ENCODE measurements around the gene CFAP65. TPM values are rescaled to one million over a fixed set of nuclear protein-coding genes. Genes with fewer than 3 reads are reported as not detected.
A peak's percentile ranks its signal among the peaks of the same experiment; 100 is the strongest.

CFAP65 gene
- total RNA-seq, 2 donors from 2014 or later, result 4.4 TPM; not detected in 1

- no peaks in the 10 kb centered on the region for H3K9me3 ChIP-seq
- peak overlapping the region in 1 of 2 donors; percentile 4 for H3K27ac ChIP-seq
- no peaks in the 10 kb centered on the region for H3K36me3 ChIP-seq
- no peak for DNase-seq (ENCODE audit: low spot score)
- H3K4me1 ChIP-seq (replicated peaks), result peaks cover 4% of the 10 kb centered on the region
- H3K4me3 ChIP-seq, result peak overlapping the region; percentile 7 to 19
- WGBS, result under 1% methylated on average over 50 of the region's 50 CpGs
- H3K27me3 ChIP-seq (replicated peaks; ENCODE audit: insufficient read depth), result peaks cover 17% of the 10 kb centered on the region
- intact Hi-C loops (cut with DNase I), result no loop called here
- TF ChIP-seq POLR2A (IDR thresholded peaks at IDR 0.05) (no peak), POLR2AphosphoS5 (IDR thresholded peaks at IDR 0.05) (peak; percentile 38)
Observed at GRCh38 chr2:218984239-218985020, 56.9 kb downstream of the CFAP65 start.

GRCh38 chr2:218983934-218984238 lies 57.4 kb downstream of the CFAP65 start:
- DNase-seq (ENCODE audit: low spot score), result no peak
- intact Hi-C loops (cut with DNase I), result no loop called here
- TF ChIP-seq POLR2A (IDR thresholded peaks at IDR 0.05) (no peak), POLR2AphosphoS5 (IDR thresholded peaks at IDR 0.05) (no peak), CTCF (IDR thresholded peaks at IDR 0.05) (no peak)
- WGBS, result 18% methylated on average over 10 of the region's 10 CpGs
- peak overlapping the region in 1 of 2 donors; percentile 4 for H3K27ac ChIP-seq
- H3K4me3 ChIP-seq, result peak overlapping the region; percentile 7 to 19
- H3K4me1 ChIP-seq (replicated peaks), result peaks cover 4% of the 10 kb centered on the region
- peaks cover 17% of the 10 kb centered on the region for H3K27me3 ChIP-seq (replicated peaks; ENCODE audit: insufficient read depth)
- H3K36me3 ChIP-seq, result no peaks in the 10 kb centered on the region
- H3K9me3 ChIP-seq, result no peaks in the 10 kb centered on the region

GRCh38 chr2:218983263-218983933 lies 57.9 kb downstream of the CFAP65 start:
- intact Hi-C loops (cut with DNase I), result no loop called here
- peak overlapping the region; percentile 7 to 19 for H3K4me3 ChIP-seq
- H3K36me3 ChIP-seq, result no peaks in the 10 kb centered on the region
- WGBS, result 17% methylated on average over 23 of the region's 23 CpGs
- no peak overlapping the region for H3K27ac ChIP-seq
- TF ChIP-seq CTCF (IDR thresholded peaks at IDR 0.05) (no peak), POLR2A (IDR thresholded peaks at IDR 0.05) (no peak), POLR2AphosphoS5 (IDR thresholded peaks at IDR 0.05) (no peak)
- H3K9me3 ChIP-seq, result no peaks in the 10 kb centered on the region
- no peak for DNase-seq (ENCODE audit: low spot score)
- peaks cover 17% of the 10 kb centered on the region for H3K27me3 ChIP-seq (replicated peaks; ENCODE audit: insufficient read depth)
- H3K4me1 ChIP-seq (replicated peaks), result peaks cover 4% of the 10 kb centered on the region

- H3K4me1 ChIP-seq (replicated peaks), result peaks cover 4% of the 10 kb centered on the region
- intact Hi-C loops (cut with DNase I), result no loop called here
- H3K27ac ChIP-seq, result no peak overlapping the region
- no peaks in the 10 kb centered on the region for H3K9me3 ChIP-seq
- H3K36me3 ChIP-seq, result no peaks in the 10 kb centered on the region
- 9% methylated on average over 28 of the region's 28 CpGs for WGBS
- peak overlapping the region in 1 of 2 donors; percentile 22 for H3K4me3 ChIP-seq
- peaks cover 17% of the 10 kb centered on the region for H3K27me3 ChIP-seq (replicated peaks; ENCODE audit: insufficient read depth)
- TF ChIP-seq POLR2A (IDR thresholded peaks at IDR 0.05) (no peak), CTCF (IDR thresholded peaks at IDR 0.05) (no peak), POLR2AphosphoS5 (IDR thresholded peaks at IDR 0.05) (no peak)
- DNase-seq (ENCODE audit: low spot score), result no peak
Observed at GRCh38 chr2:218982586-218983262, 58.6 kb downstream of the CFAP65 start.

GRCh38 chr2:218981881-218982585 lies 59.3 kb downstream of the CFAP65 start:
- no peaks in the 10 kb centered on the region for H3K9me3 ChIP-seq
- H3K36me3 ChIP-seq, result no peaks in the 10 kb centered on the region
- peak overlapping the region; percentile 0 to 22 for H3K4me3 ChIP-seq
- no peak for DNase-seq (ENCODE audit: low spot score)
- H3K27me3 ChIP-seq (replicated peaks; ENCODE audit: insufficient read depth), result peaks cover 17% of the 10 kb centered on the region
- intact Hi-C loops (cut with DNase I), result no loop called here
- WGBS, result 2% methylated on average over 22 of the region's 69 CpGs
- H3K4me1 ChIP-seq (replicated peaks), result peaks cover 4% of the 10 kb centered on the region
- TF ChIP-seq POLR2AphosphoS5 (IDR thresholded peaks at IDR 0.05) (no peak), CTCF (IDR thresholded peaks at IDR 0.05) (no peak), POLR2A (IDR thresholded peaks at IDR 0.05) (no peak)
- H3K27ac ChIP-seq, result no peak overlapping the region
